AG04450 (cell line): ENCODE measurements around the gene ECHDC3. TPM values are rescaled to one million over a fixed set of nuclear protein-coding genes. Genes with fewer than 3 reads are reported as not detected.

ENCODE experiments used
- CTCF ChIA-PET: fragments of 300-600, 350-600 bp; formaldehyde crosslinking; extraction: SDS; loops from one replicate; lab custom pipeline; 2022; ENCODE audit warnings: antibody characterized with exemption, inconsistent platforms; lab: Charles Lee
- POLR2A ChIA-PET: fragments of 350-600 bp; formaldehyde crosslinking; extraction: SDS; loops from one replicate; lab custom pipeline; 2021; ENCODE audit warnings: antibody characterized with exemption, inconsistent platforms; lab: Yijun Ruan, JAX
- DNase-seq: peaks from one replicate; pipeline ENCODE4 v3.0.0-alpha.2; 2011; ENCODE audit warnings: low read depth, low spot score
- H3K27ac ChIP-seq: one replicate; pipeline ENCODE4 v1.5.1; 2012; ENCODE audit warnings: low read depth, low read length, control low read depth
- H3K27me3 ChIP-seq: one replicate; pipeline ENCODE4 v1.6.0; 2012; ENCODE audit warnings: low read length; ENCODE audit not compliant: control insufficient read depth, insufficient read depth
- H3K4me3 ChIP-seq: 2 replicates; pipeline ENCODE4 v1.5.1; 2011; ENCODE audit warnings: mild to moderate bottlenecking, low read depth, low read length, control low read depth
- H3K9me3 ChIP-seq: 2 replicates; pipeline ENCODE4 v1.5.1; 2012; ENCODE audit warnings: low read length; ENCODE audit not compliant: control insufficient read depth, insufficient read depth
- CTCF ChIP-seq: IDR thresholded peaks from 2 replicates; pipeline ENCODE4 v1.5.1; 2011; ENCODE audit warnings: low read depth, low read length, control low read depth, inconsistent platforms
- polyA plus RNA-seq: library from polyadenylated mRNA; depleted of rRNA; stranded (reverse); fragments of >200 nt; gene quantifications from 2 replicates; pipeline ENCODE4 v1.2.3, GENCODE V29; 2011

Gene ECHDC3
- polyA plus RNA-seq, 1 experiment, result 1.3 TPM

GRCh38 chr10:11742779-11743298, 657 bp downstream of the ECHDC3 start:
- TF ChIP-seq CTCF, result no peak
- DNase-seq, result no peak
- peaks cover 11% of the 10 kb centered on the region; the same call in 1 of the 2 replicates for H3K9me3 ChIP-seq
- H3K27me3 ChIP-seq, result peaks cover 2% of the 10 kb centered on the region
- CTCF ChIA-PET, result interaction anchor here (0.8 kb wide), 1 partner anchor 15 kb away, joined by 3 read pairs; no protein-coding TSS in a partner anchor
- H3K27ac ChIP-seq, result no peak overlapping the region
- no peak overlapping the region for H3K4me3 ChIP-seq
- POLR2A ChIA-PET, result no interaction called here

- H3K4me3 ChIP-seq, result no peak overlapping the region
Measured at GRCh38 chr10:11743461-11744338, 1.5 kb downstream of the ECHDC3 start.

GRCh38 chr10:11745045-11745444, 2.9 kb downstream of the ECHDC3 start:
- DNase-seq, result no peak
- ChIA-PET POLR2A (no interaction called here), CTCF (interaction anchor here (1.1 kb wide), 1 partner anchor 13 kb away, joined by 4 read pairs; no protein-coding TSS in a partner anchor)
- Histone ChIP-seq H3K27ac (no peak overlapping the region), H3K4me3 (no peak overlapping the region), H3K9me3 (peaks cover 11% of the 10 kb centered on the region; the same call in 1 of the 2 replicates), H3K27me3 (peaks cover 2% of the 10 kb centered on the region)
- TF ChIP-seq CTCF, result no peak

More at GRCh38 chr10:11743461-11744338, 1.5 kb downstream of the ECHDC3 start:
- TF ChIP-seq CTCF, result no peak
- H3K27me3 ChIP-seq, result peaks cover 2% of the 10 kb centered on the region
- H3K9me3 ChIP-seq, result peaks cover 11% of the 10 kb centered on the region; the same call in 1 of the 2 replicates
- H3K27ac ChIP-seq, result no peak overlapping the region
- CTCF ChIA-PET, result interaction anchor here (0.8 kb wide), 1 partner anchor 15 kb away, joined by 3 read pairs; no protein-coding TSS in a partner anchor
- DNase-seq, result no peak
- POLR2A ChIA-PET, result no interaction called here

GRCh38 chr10:11746883-11747539, 4.8 kb downstream of the ECHDC3 start:
- Histone ChIP-seq H3K4me3 (no peak overlapping the region), H3K27ac (no peak overlapping the region), H3K27me3 (peaks cover 5% of the 10 kb centered on the region), H3K9me3 (peaks cover 6% of the 10 kb centered on the region; the same call in 1 of the 2 replicates)
- CTCF ChIA-PET, result interaction anchor here (2.6 kb wide), 1 partner anchor 11 kb away, joined by 19 read pairs; no protein-coding TSS in a partner anchor
- POLR2A ChIA-PET, result no interaction called here
- DNase-seq, result no peak
- TF ChIP-seq CTCF, result no peak
